DOHH2 (cell line): ENCODE measurements around the gene CLTA.

Experiments
- H3F3A ChIP-seq: fragments of 200-600 bp; sonication (generic), shearing (Covaris generic); 2 replicates; pipeline ENCODE4 v1.6.0; 2016; ENCODE audit warnings: antibody characterized with exemption, mild to moderate bottlenecking; ENCODE audit not compliant: control insufficient read depth, insufficient read depth
- H3K27ac ChIP-seq: fragments of 200-600 bp; sonication (generic); 2 replicates; pipeline ENCODE4 v1.5.1; 2014; ENCODE audit warnings: low read depth, mild to moderate bottlenecking, low read length, moderate library complexity
- H3K27me3 ChIP-seq: fragments of 200-600 bp; sonication (generic); 2 replicates; pipeline ENCODE4 v1.6.1; 2014; ENCODE audit warnings: mild to moderate bottlenecking, low read length, mixed read lengths; ENCODE audit not compliant: control insufficient read depth
- H3K36me3 ChIP-seq: fragments of 200-600 bp; sonication (generic); 2 replicates; pipeline ENCODE4 v1.6.1; 2014; ENCODE audit warnings: mild to moderate bottlenecking, low read length, moderate library complexity, mixed read lengths; ENCODE audit not compliant: control insufficient read depth
- H3K4me1 ChIP-seq: fragments of 200-600 bp; sonication (generic); 2 replicates; pipeline ENCODE4 v1.6.1; 2014; ENCODE audit warnings: mild to moderate bottlenecking, low read length, mixed read lengths; ENCODE audit not compliant: control insufficient read depth
- H3K4me2 ChIP-seq: fragments of 200-600 bp; sonication (generic); 2 replicates; pipeline ENCODE4 v1.6.0; 2014; ENCODE audit warnings: mild to moderate bottlenecking, low read length, moderate library complexity
- H3K4me3 ChIP-seq: fragments of 200-600 bp; sonication (generic); 2 replicates; pipeline ENCODE4 v1.5.1; 2014; ENCODE audit warnings: mild to moderate bottlenecking, low read length, mixed read lengths
- H3K79me2 ChIP-seq: fragments of 200-600 bp; sonication (generic); 2 replicates; pipeline ENCODE4 v1.6.1; 2014; ENCODE audit warnings: mild to moderate bottlenecking, low read length, mixed read lengths; ENCODE audit not compliant: control insufficient read depth
- H3K9me2 ChIP-seq: fragments of 200-600 bp; sonication (generic); replicated peaks from 2 replicates; pipeline ENCODE4 v1.6.1; 2014; ENCODE audit warnings: mild to moderate bottlenecking, low read length, mixed read lengths; ENCODE audit not compliant: control insufficient read depth
- H3K9me3 ChIP-seq: fragments of 200-600 bp; sonication (generic); 2 replicates; pipeline ENCODE4 v1.6.1; 2014; ENCODE audit warnings: antibody characterized with exemption, low read length, mixed read lengths; ENCODE audit not compliant: control insufficient read depth, insufficient read depth
- H4K20me1 ChIP-seq: fragments of 200-600 bp; sonication (generic); 2 replicates; pipeline ENCODE4 v1.6.0; 2014; ENCODE audit warnings: low read depth, mild to moderate bottlenecking, antibody characterized with exemption, low read length, moderate library complexity; ENCODE audit not compliant: control insufficient read depth, insufficient read depth
- CTCF ChIP-seq: fragments of 200-600 bp; sonication (generic); IDR thresholded peaks from one replicate; pipeline ENCODE4 v1.5.1; 2014; ENCODE audit warnings: antibody characterized with exemption, mild to moderate bottlenecking, low read depth, low read length; ENCODE audit not compliant: poor library complexity, severe bottlenecking
- EZH2phosphoT487 ChIP-seq: fragments of 200-600 bp; sonication (generic); IDR thresholded peaks from 2 replicates; pipeline ENCODE4 v1.6.1; 2017; ENCODE audit warnings: borderline replicate concordance, mild to moderate bottlenecking, antibody characterized with exemption, low read length, moderate library complexity, mixed read lengths

Gene CLTA

GRCh38 chr9:36211510-36211909 is 20.8 kb downstream of the CLTA start:
- H4K20me1 ChIP-seq, result peaks cover 13% of the 10 kb centered on the region
- H3K36me3 ChIP-seq, result peaks cover 91% of the 10 kb centered on the region

GRCh38 chr9:36213387-36213786 is 22.7 kb downstream of the CLTA start:
- H3K36me3 ChIP-seq, result peaks cover 89% of the 10 kb centered on the region
- H4K20me1 ChIP-seq, result peaks cover 17% of the 10 kb centered on the region; the same call in 1 of the 2 replicates
- H3K9me2 ChIP-seq, result no peaks in the 10 kb centered on the region
- no peak overlapping the region for H3K4me3 ChIP-seq
- peaks cover 10% of the 10 kb centered on the region for H3F3A ChIP-seq
- TF ChIP-seq CTCF (no peak), EZH2phosphoT487 (no peak)
- H3K9me3 ChIP-seq, result no peaks in the 10 kb centered on the region
- no peak overlapping the region for H3K4me2 ChIP-seq
- no peaks in the 10 kb centered on the region for H3K27me3 ChIP-seq
- H3K4me1 ChIP-seq, result no peaks in the 10 kb centered on the region
- H3K27ac ChIP-seq, result no peak overlapping the region
- peaks cover 52% of the 10 kb centered on the region for H3K79me2 ChIP-seq

More at GRCh38 chr9:36211510-36211909, 20.8 kb downstream of the CLTA start:
- peaks cover 8% of the 10 kb centered on the region; the same call in 1 of the 2 replicates for H3F3A ChIP-seq
- H3K79me2 ChIP-seq, result peaks cover 68% of the 10 kb centered on the region
- TF ChIP-seq CTCF (no peak), EZH2phosphoT487 (no peak)
- no peaks in the 10 kb centered on the region for H3K4me1 ChIP-seq
- no peaks in the 10 kb centered on the region for H3K9me2 ChIP-seq
- no peak overlapping the region for H3K4me2 ChIP-seq
- H3K27ac ChIP-seq, result no peak overlapping the region
- no peaks in the 10 kb centered on the region for H3K27me3 ChIP-seq
- H3K4me3 ChIP-seq, result no peak overlapping the region
- no peaks in the 10 kb centered on the region for H3K9me3 ChIP-seq

GRCh38 chr9:36213989-36214388 is 23.3 kb downstream of the CLTA start:
- Histone ChIP-seq H3K4me3 (no peak overlapping the region), H3K27ac (no peak overlapping the region), H3F3A (peaks cover 10% of the 10 kb centered on the region), H3K9me3 (no peaks in the 10 kb centered on the region), H4K20me1 (peaks cover 14% of the 10 kb centered on the region; the same call in 1 of the 2 replicates), H3K79me2 (peaks cover 46% of the 10 kb centered on the region), H3K9me2 (no peaks in the 10 kb centered on the region), H3K27me3 (no peaks in the 10 kb centered on the region), H3K4me1 (no peaks in the 10 kb centered on the region), H3K4me2 (no peak overlapping the region), H3K36me3 (peaks cover 89% of the 10 kb centered on the region)
- TF ChIP-seq CTCF (no peak), EZH2phosphoT487 (no peak)
